Mesenchymal stem cell (in vitro differentiated cells and primary cell): ENCODE results near the gene KLF13.

ENCODE experiments used
- DNase-seq: peaks from one replicate; pipeline ENCODE4 v3.0.0-alpha.2; 2013
- H2AFZ ChIP-seq: one replicate; pipeline ENCODE4 v1.6.1; 2013; ENCODE audit warnings: low read depth, mild to moderate bottlenecking, control low read depth, inconsistent platforms, low read length, moderate library complexity
- H2AK5ac ChIP-seq: 2 replicates; pipeline ENCODE4 v1.6.1; 2013; ENCODE audit warnings: low read length, moderate library complexity, mild to moderate bottlenecking, inconsistent platforms; ENCODE audit not compliant: severe bottlenecking
- H2BK120ac ChIP-seq: one replicate; pipeline ENCODE4 v1.6.1; 2013; ENCODE audit warnings: low read depth, mild to moderate bottlenecking, inconsistent platforms, low read length, moderate library complexity
- H2BK12ac ChIP-seq, 2 experiments: one replicate each; pipeline ENCODE4 v1.6.1; 2013; ENCODE audit warnings: inconsistent platforms in 2 of 2, low read length in 2 of 2, mild to moderate bottlenecking in 2 of 2, moderate library complexity in 2 of 2, control low read depth in 1 of 2
- H2BK15ac ChIP-seq: one replicate; pipeline ENCODE4 v1.6.1; 2013; ENCODE audit warnings: mild to moderate bottlenecking, low read depth, inconsistent platforms; ENCODE audit not compliant: poor library complexity, severe bottlenecking
- H2BK5ac ChIP-seq: 2 replicates; pipeline ENCODE4 v1.6.1; 2013; ENCODE audit warnings: low read depth, mild to moderate bottlenecking, low read length, control low read depth, inconsistent platforms; ENCODE audit not compliant: poor library complexity, severe bottlenecking
- H3K14ac ChIP-seq, 2 experiments: one replicate each; pipeline ENCODE4 v1.6.1; 2013; ENCODE audit warnings: inconsistent platforms in 2 of 2, low read length in 2 of 2, control low read depth in 1 of 2, mild to moderate bottlenecking in 1 of 2, moderate library complexity in 1 of 2
- H3K18ac ChIP-seq, 2 experiments: one replicate each; pipeline ENCODE4 v1.6.1; 2013; ENCODE audit warnings: inconsistent platforms in 2 of 2, low read length in 2 of 2, control low read depth in 1 of 2, low read depth in 1 of 2, mild to moderate bottlenecking in 1 of 2
- H3K23ac ChIP-seq, 2 experiments: one replicate each; pipeline ENCODE4 v1.6.1; 2013; ENCODE audit warnings: inconsistent platforms in 2 of 2, low read length in 2 of 2, mild to moderate bottlenecking in 2 of 2, moderate library complexity in 2 of 2, control low read depth in 1 of 2
- H3K27ac ChIP-seq: 2 replicates; pipeline ENCODE4 v1.5.1; 2013; ENCODE audit warnings: mild to moderate bottlenecking, moderate library complexity, low read length, control low read depth, inconsistent platforms; ENCODE audit not compliant: poor library complexity, severe bottlenecking
- H3K27me3 ChIP-seq, 2 experiments: 2 replicates each; pipeline versions ENCODE4 v1.6.1 to v1.7.0; 2013; ENCODE audit warnings: low read length in 2 of 2, mild to moderate bottlenecking in 2 of 2, moderate library complexity in 2 of 2, control low read depth in 1 of 2, inconsistent platforms in 1 of 2; ENCODE audit not compliant: control insufficient read depth in 1 of 2, insufficient read depth in 1 of 2
- H3K36me3 ChIP-seq, 2 experiments: 2 replicates each; pipeline versions ENCODE4 v1.6.1 to v1.7.0; 2013; ENCODE audit warnings: low read length in 2 of 2, control low read depth in 1 of 2, inconsistent platforms in 1 of 2, low read depth in 1 of 2, mild to moderate bottlenecking in 1 of 2; ENCODE audit not compliant: insufficient read depth in 2 of 2, control insufficient read depth in 1 of 2
- H3K4ac ChIP-seq, 2 experiments: one replicate each; pipeline ENCODE4 v1.6.1; 2013; ENCODE audit warnings: inconsistent platforms in 2 of 2, low read length in 2 of 2, mild to moderate bottlenecking in 2 of 2, moderate library complexity in 2 of 2, control low read depth in 1 of 2, low read depth in 1 of 2
- H3K4me1 ChIP-seq: 2 replicates; pipeline ENCODE4 v1.6.1; 2013; ENCODE audit warnings: low read depth, low read length, control low read depth; ENCODE audit not compliant: control insufficient read depth, insufficient read depth
- H3K4me2 ChIP-seq: 2 replicates; pipeline ENCODE4 v1.6.1; 2013; ENCODE audit warnings: low read length, mild to moderate bottlenecking, inconsistent platforms; ENCODE audit not compliant: poor library complexity, severe bottlenecking
- H3K4me3 ChIP-seq, 2 experiments: 2 replicates each; pipeline versions ENCODE4 v1.5.1 to v1.7.0; 2013; ENCODE audit warnings: low read length in 2 of 2, mild to moderate bottlenecking in 2 of 2, control low read depth in 1 of 2, low read depth in 1 of 2; ENCODE audit not compliant: insufficient read depth in 1 of 2
- H3K79me1 ChIP-seq: replicated peaks from 2 replicates; pipeline ENCODE4 v1.6.1; 2013; ENCODE audit warnings: mild to moderate bottlenecking, control low read depth, low read length, inconsistent platforms; ENCODE audit not compliant: poor library complexity, severe bottlenecking
- H3K9ac ChIP-seq: 2 replicates; pipeline ENCODE4 v1.7.0; 2013; ENCODE audit warnings: mild to moderate bottlenecking, low read length, moderate library complexity
- H3K9me3 ChIP-seq: 2 replicates; pipeline ENCODE4 v1.7.0; 2013; ENCODE audit warnings: mild to moderate bottlenecking, low read length; ENCODE audit not compliant: control insufficient read depth
- H4K8ac ChIP-seq: one replicate; pipeline ENCODE4 v1.6.1; 2013; ENCODE audit warnings: inconsistent platforms, mild to moderate bottlenecking, low read length, moderate library complexity
- H4K91ac ChIP-seq: one replicate; pipeline ENCODE4 v1.6.1; 2013; ENCODE audit warnings: mild to moderate bottlenecking, low read length, inconsistent platforms
- WGBS: methylation state at CpG from one replicate; pipeline ENCODE4 v1.1.7; 2013; ENCODE audit warnings: mixed read lengths; 5-methylcytosine and 5-hydroxymethylcytosine counted together

KLF13 gene

DNA sequence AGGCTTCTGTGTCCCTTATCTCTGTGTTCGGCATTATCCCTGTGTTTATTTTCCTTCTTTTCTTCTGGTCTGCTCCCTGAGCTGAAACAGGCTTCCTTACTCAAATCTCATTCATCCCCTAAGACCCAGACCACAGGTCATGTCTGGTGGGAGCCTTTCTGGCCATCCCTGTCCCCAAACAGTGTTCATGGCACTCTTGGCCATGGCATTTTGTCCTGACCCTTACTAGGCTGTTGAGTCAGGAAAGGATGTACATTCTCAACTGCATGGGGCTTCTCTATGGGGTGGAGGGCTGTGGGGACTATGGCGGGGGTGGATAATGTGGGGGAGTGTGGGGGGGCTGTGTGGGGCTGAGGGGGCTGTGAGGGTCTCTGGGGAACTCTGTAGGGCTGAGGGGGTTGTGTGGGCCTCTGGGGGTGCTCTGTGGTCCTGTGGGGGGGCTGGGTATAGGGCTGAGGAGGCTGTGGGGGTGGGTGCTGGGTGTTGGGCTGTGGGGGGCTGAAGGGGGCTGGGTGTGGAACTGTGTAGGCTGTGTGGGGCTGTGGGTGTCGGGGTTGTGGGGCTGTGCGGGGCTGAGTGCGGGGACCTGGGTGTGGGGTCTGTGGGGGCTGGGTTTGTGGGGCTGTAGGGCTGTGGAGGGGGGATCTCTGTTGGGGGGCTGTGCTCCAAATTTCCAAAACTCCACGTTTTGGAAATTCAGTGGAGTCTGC, 64.3 kb downstream of the KLF13 start:
- no peak overlapping the region for H3K27ac ChIP-seq
- peak overlapping the region; percentile 36 for H4K8ac ChIP-seq
- no peak for DNase-seq
- no peaks in the 10 kb centered on the region for H3K27me3 ChIP-seq
- no peak overlapping the region for H3K4me3 ChIP-seq
- no peaks in the 10 kb centered on the region for H3K36me3 ChIP-seq
- H2BK5ac ChIP-seq: no peak overlapping the region
- peaks cover 24% of the 10 kb centered on the region for H3K4me1 ChIP-seq
- H3K79me1 ChIP-seq: no peaks in the 10 kb centered on the region
- H3K9ac ChIP-seq: no peak overlapping the region
- H4K91ac ChIP-seq: no peak overlapping the region
- H2AFZ ChIP-seq: no peak overlapping the region
- peak overlapping the region; percentile 77 to 82 for H3K18ac ChIP-seq
- no peak overlapping the region for H2AK5ac ChIP-seq
- peak overlapping the region; percentile 80 for H2BK15ac ChIP-seq
- H3K14ac ChIP-seq: no peak overlapping the region
- H2BK120ac ChIP-seq: peak overlapping the region; percentile 96
- WGBS: 65% methylated on average over 4 of the region's 6 CpGs
- H3K4me2 ChIP-seq: no peak overlapping the region
- peak overlapping the region in 1 of 2 experiments; percentile 33 for H2BK12ac ChIP-seq
- no peak overlapping the region for H3K4ac ChIP-seq
- no peak overlapping the region for H3K23ac ChIP-seq
- no peaks in the 10 kb centered on the region for H3K9me3 ChIP-seq

DNA sequence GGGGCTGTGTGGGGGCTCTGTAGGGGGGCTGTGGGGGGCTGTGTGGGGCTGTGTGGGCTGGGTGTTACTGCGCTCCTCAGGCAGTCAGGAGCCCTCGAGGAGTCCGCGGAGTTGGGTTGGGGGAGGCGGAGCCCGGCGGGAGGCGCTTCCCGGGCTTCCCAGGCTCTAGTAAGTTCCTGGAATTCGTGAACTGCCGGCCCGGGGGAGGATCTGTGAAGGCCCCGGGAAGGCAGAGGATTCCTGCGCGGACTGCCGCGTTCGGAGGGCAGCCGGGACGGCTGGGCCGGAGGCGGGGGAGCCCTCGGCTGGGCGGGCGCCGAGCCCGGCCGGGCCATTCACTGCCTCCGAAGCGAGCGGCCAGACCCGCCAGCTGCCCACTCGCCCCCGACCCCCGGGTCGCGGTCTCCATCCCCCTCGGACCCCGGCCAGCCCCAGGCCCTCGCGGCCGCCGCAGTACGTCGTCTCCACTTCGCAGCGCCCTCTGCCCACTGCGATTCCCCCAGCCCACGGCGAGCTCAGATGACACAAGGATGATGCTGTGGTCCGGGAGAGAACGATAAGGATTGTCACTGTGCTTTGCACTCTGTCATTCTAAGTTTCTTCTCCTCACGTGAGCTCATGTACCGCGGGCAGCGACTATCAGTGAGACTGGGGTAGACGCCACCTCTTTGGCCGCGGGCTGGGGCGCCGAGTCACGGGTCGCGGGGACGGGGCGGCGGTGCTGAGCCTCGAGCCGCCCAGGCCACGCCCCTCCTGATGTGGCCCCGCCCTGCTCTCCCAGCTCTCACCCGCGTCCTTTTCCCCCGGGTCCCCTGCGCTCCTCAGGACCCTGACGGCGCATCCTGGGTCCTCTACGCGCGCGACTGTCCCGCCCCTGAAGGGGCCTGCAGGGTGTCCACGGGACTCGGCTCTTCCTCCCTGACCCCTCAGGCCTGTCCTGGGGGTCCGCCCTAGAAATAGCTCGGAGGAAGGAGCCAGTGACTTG, 65.3 kb downstream of the KLF13 start:
- DNase-seq: peak; percentile 83
- Histone ChIP-seq H3K27me3 (no peaks in the 10 kb centered on the region), H2BK5ac (no peak overlapping the region), H3K9me3 (no peaks in the 10 kb centered on the region), H3K4ac (peak overlapping the region; percentile 76 to 99), H2BK120ac (peak overlapping the region; percentile 96), H3K9ac (peak overlapping the region; percentile 93), H3K18ac (peak overlapping the region; percentile 90 to 96), H3K4me2 (peak overlapping the region; percentile 95), H3K36me3 (no peaks in the 10 kb centered on the region), H3K4me1 (peaks cover 25% of the 10 kb centered on the region), H3K79me1 (no peaks in the 10 kb centered on the region), H2AFZ (peak overlapping the region; percentile 65), H4K91ac (peak overlapping the region; percentile 99), H3K23ac (peak overlapping the region in 1 of 2 experiments; percentile 3), H3K14ac (peak overlapping the region in 1 of 2 experiments; percentile 37), H4K8ac (peak overlapping the region; percentile 98), H3K27ac (no peak overlapping the region), H3K4me3 (peak overlapping the region; percentile 68 to 91), H2AK5ac (no peak overlapping the region), H2BK15ac (peak overlapping the region; percentile 96), H2BK12ac (peak overlapping the region; percentile 82 to 94)
- 1% methylated on average over 65 of the region's 86 CpGs for WGBS

DNA sequence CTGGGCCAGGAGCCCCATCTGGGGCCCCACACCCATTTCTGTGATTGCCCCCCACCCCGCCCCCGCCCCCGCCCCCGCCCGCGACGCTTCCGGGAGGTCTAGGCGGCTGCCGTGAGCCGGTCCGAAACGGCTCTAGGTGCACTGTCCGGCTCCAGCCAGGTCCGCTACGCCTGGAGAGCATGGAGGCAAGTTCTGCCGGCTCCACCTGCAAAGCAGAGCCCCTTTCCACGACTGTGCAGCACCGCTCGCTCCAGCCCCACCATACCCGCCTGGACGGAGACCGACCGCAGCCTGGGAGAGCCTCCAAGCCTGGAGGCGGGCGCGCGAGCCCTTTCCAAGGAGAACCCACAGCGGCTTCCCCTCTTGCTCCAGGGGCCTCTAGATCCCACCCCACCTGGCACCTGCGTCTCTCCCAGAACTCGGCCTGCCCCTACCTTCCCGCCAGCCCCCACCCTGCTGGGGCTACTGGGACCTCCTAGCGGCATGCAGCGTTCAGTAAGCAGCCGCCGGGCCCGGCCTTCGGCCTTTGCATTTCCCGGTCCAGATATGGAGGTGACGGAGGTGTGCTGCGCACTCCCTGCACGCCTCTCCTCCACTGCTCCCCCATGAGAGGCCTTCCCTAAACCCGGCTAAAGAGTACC, 66.2 kb downstream of the KLF13 start:
- Histone ChIP-seq H2BK15ac (peak overlapping the region; percentile 44), H2BK12ac (peak overlapping the region in 1 of 2 experiments; percentile 21), H4K91ac (peak overlapping the region; percentile 44), H3K9ac (peak overlapping the region; percentile 93), H3K4me2 (peak overlapping the region; percentile 95), H2AK5ac (no peak overlapping the region), H4K8ac (peak overlapping the region; percentile 29), H3K27ac (no peak overlapping the region), H3K4ac (peak overlapping the region in 1 of 2 experiments; percentile 47), H3K9me3 (no peaks in the 10 kb centered on the region), H2BK120ac (peak overlapping the region; percentile 84), H2AFZ (no peak overlapping the region), H3K18ac (peak overlapping the region; percentile 11 to 88), H3K4me1 (peaks cover 27% of the 10 kb centered on the region), H3K27me3 (no peaks in the 10 kb centered on the region), H2BK5ac (no peak overlapping the region), H3K79me1 (no peaks in the 10 kb centered on the region), H3K23ac (no peak overlapping the region), H3K14ac (peak overlapping the region in 1 of 2 experiments; percentile 53), H3K36me3 (no peaks in the 10 kb centered on the region), H3K4me3 (peak overlapping the region; percentile 38 to 91)
- 11% methylated on average over 35 of the region's 43 CpGs for WGBS
- peak; percentile 37 for DNase-seq
